ENCODE measurements around the gene FAM107B. TPM values are rescaled to one million over a fixed set of nuclear protein-coding genes. Genes with fewer than 3 reads are reported as not detected.
A peak's percentile ranks its signal among the peaks of the same experiment; 100 is the strongest.
"Not testable (repeated sequence)": the region's sequence is repeated elsewhere in the genome, so short reads cannot be mapped to it uniquely, and the experiment has no call there.

Gene FAM107B
- total and polyA plus RNA-seq, 4 donors, result 38.4 to 85.4 (median 68.9) TPM

DNA sequence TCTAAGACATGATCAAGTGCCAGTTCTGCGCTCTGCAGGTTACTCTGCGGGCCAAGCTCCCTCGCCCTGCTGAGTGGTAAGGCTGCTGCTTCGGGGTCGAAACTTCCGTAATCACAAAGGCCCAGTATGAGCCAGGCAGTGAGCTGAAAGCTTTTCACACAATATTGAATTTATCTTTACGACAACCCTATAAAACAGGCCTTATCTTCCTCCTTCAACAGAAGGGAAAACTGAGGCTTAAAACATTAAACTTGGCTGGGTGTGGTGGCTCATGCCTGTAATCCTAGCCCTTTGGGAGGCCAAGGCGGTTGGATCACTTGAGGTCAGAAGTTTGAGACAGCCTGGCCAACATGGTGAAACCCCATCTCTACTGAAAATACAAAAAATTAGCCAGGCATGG, 83.3 kb downstream of the FAM107B start:
- no peaks in the 10 kb centered on the region for H3K27me3 ChIP-seq (ENCODE audit: control insufficient read depth in 3 of 3, insufficient read depth in 3 of 3, low read length in 2 of 3)
- WGBS, 2 donors, result 92 to 97% methylated on average over 8 of the region's 8 CpGs
- H3K9me3 ChIP-seq (ENCODE audit: control insufficient read depth in 4 of 4, insufficient read depth in 3 of 4, low read length in 3 of 4), result no peaks in the 10 kb centered on the region
- TF ChIP-seq, protein P1, sequence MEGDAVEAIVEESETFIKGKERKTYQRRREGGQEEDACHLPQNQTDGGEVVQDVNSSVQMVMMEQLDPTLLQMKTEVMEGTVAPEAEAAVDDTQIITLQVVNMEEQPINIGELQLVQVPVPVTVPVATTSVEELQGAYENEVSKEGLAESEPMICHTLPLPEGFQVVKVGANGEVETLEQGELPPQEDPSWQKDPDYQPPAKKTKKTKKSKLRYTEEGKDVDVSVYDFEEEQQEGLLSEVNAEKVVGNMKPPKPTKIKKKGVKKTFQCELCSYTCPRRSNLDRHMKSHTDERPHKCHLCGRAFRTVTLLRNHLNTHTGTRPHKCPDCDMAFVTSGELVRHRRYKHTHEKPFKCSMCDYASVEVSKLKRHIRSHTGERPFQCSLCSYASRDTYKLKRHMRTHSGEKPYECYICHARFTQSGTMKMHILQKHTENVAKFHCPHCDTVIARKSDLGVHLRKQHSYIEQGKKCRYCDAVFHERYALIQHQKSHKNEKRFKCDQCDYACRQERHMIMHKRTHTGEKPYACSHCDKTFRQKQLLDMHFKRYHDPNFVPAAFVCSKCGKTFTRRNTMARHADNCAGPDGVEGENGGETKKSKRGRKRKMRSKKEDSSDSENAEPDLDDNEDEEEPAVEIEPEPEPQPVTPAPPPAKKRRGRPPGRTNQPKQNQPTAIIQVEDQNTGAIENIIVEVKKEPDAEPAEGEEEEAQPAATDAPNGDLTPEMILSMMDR (IDR thresholded peaks at IDR 0.05; ENCODE audit: control extremely low read depth, extremely low read depth), result no peak
- no peak overlapping the region for H3K27ac ChIP-seq (ENCODE audit: low read depth in 1 of 2, low read length in 1 of 2)
- H3K36me3 ChIP-seq (ENCODE audit: control insufficient read depth in 4 of 4, insufficient read depth in 4 of 4, low read length in 4 of 4), result no peaks in the 10 kb centered on the region
- H3K9ac ChIP-seq (ENCODE audit: insufficient read depth in 1 of 2, low read length in 2 of 2), result no peak overlapping the region
- peaks cover 0 to 8% (median 0%) of the 10 kb centered on the region in 5 donors for H3K4me1 ChIP-seq (ENCODE audit: control insufficient read depth in 5 of 5, insufficient read depth in 5 of 5, low read length in 5 of 5)
- DNase-seq, result no peak
- no peak overlapping the region for H3K4me3 ChIP-seq
- no peak for ATAC-seq (ENCODE audit: insufficient read depth, low FRiP score)

DNA sequence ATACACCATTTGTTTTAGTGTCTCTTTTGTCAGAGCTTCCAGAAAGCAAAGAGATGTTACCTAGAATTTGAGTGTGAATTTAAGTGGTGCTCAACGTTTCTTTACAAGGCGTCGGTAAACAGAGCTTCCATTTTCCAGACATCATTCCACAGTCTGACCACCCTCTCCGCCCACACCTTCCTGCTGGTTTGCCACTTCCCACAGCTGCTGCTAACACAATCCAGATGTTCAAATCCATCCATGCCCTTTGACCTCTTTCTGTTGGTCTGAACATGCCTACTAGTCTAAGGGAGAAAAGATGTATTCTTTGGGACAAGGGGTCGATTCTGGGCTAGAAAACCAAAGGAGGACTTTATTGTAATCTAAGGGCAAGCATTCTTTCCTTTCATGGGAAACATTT, 86.1 kb downstream of the FAM107B start:
- TF ChIP-seq, protein P1 (IDR thresholded peaks at IDR 0.05; ENCODE audit: control extremely low read depth, extremely low read depth), result no peak
- H3K9me3 ChIP-seq (ENCODE audit: control insufficient read depth in 4 of 4, insufficient read depth in 3 of 4, low read length in 3 of 4), result no peaks in the 10 kb centered on the region
- peaks cover 0 to 9% (median 4%) of the 10 kb centered on the region in 5 donors for H3K4me1 ChIP-seq (ENCODE audit: control insufficient read depth in 5 of 5, insufficient read depth in 5 of 5, low read length in 5 of 5)
- ATAC-seq (ENCODE audit: insufficient read depth, low FRiP score) (no peak), DNase-seq (peak; percentile 27 to 58 (median 50))
- H3K36me3 ChIP-seq (ENCODE audit: control insufficient read depth in 4 of 4, insufficient read depth in 4 of 4, low read length in 4 of 4), result no peaks in the 10 kb centered on the region
- no peak overlapping the region for H3K9ac ChIP-seq (ENCODE audit: insufficient read depth in 1 of 2, low read length in 2 of 2)
- no peak overlapping the region for H3K4me3 ChIP-seq
- H3K27ac ChIP-seq (ENCODE audit: low read depth in 1 of 2, low read length in 1 of 2), result no peak overlapping the region
- H3K27me3 ChIP-seq (ENCODE audit: control insufficient read depth in 3 of 3, insufficient read depth in 3 of 3, low read length in 2 of 3), result no peaks in the 10 kb centered on the region
- 31 to 38% methylated on average over 5 of the region's 5 CpGs for WGBS, 2 donors

DNA sequence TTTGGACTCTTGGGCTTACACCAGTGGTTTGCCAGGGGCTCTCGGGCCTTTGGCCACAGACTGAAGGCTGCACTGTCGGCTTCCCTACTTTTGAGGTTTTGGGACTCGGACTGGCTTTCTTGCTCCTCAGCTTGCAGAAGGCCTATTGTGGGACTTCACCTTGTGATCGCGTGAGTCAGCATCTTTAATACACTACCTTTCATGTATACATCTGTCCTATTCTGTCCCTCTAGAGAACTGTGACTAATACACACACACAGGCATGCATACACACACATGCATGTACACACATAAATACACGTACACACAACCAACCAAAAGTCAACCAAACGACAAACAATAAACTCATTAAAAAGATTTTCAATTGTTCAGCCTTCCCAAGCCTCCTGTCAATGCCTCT, 86.5 kb downstream of the FAM107B start:
- peaks cover 0 to 14% (median 6%) of the 10 kb centered on the region in 5 donors for H3K4me1 ChIP-seq (ENCODE audit: control insufficient read depth in 5 of 5, insufficient read depth in 5 of 5, low read length in 5 of 5)
- not testable (repeated sequence) for ATAC-seq (ENCODE audit: insufficient read depth, low FRiP score)
- WGBS, 2 donors, result 60 to 75% methylated on average over 6 to 7 of the region's 7 CpGs

DNA sequence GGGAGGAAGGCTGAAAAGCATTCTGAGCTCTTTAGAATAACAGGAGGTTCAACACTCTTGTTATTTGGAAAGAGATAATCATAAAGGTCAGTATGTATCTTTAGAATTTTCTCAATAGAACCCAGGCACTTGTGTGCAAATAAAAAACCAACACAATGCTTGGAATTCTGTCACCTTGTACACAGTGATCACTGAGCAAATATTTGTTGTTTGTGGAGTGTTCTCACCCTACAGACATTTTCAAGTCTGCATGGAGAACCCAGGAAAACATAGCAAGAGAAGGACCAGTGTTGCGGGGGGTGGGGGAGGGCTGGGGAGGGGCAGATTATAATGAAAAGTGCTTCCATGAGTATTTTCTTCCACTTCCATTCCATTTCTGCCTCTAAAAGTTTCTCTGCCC, 87.4 kb downstream of the FAM107B start:
- Histone ChIP-seq H3K4me1 (ENCODE audit: control insufficient read depth in 5 of 5, insufficient read depth in 5 of 5, low read length in 5 of 5) (peaks cover 0 to 19% (median 7%) of the 10 kb centered on the region in 5 donors), H3K4me3 (no peak overlapping the region), H3K9me3 (ENCODE audit: control insufficient read depth in 4 of 4, insufficient read depth in 3 of 4, low read length in 3 of 4) (no peaks in the 10 kb centered on the region), H3K9ac (ENCODE audit: insufficient read depth in 1 of 2, low read length in 2 of 2) (no peak overlapping the region), H3K27me3 (ENCODE audit: control insufficient read depth in 3 of 3, insufficient read depth in 3 of 3, low read length in 2 of 3) (no peaks in the 10 kb centered on the region), H3K27ac (ENCODE audit: low read depth in 1 of 2, low read length in 1 of 2) (no peak overlapping the region), H3K36me3 (ENCODE audit: control insufficient read depth in 4 of 4, insufficient read depth in 4 of 4, low read length in 4 of 4) (no peaks in the 10 kb centered on the region)
- 64 to 91% methylated on average over 1 of the region's 1 CpG for WGBS, 2 donors
- ATAC-seq (ENCODE audit: insufficient read depth, low FRiP score) (no peak), DNase-seq (peak in 2 of 3 donors; percentile 29 to 49)
- TF ChIP-seq, protein P1 (IDR thresholded peaks at IDR 0.05; ENCODE audit: control extremely low read depth, extremely low read depth), result no peak

More for the DNA sequence above, 86.5 kb downstream of the FAM107B start:
- not testable (repeated sequence) for H3K36me3 ChIP-seq (ENCODE audit: control insufficient read depth in 4 of 4, insufficient read depth in 4 of 4, low read length in 4 of 4); H3K27ac ChIP-seq (ENCODE audit: low read depth in 1 of 2, low read length in 1 of 2); H3K27me3 ChIP-seq (ENCODE audit: control insufficient read depth in 3 of 3, insufficient read depth in 3 of 3, low read length in 2 of 3); H3K9ac ChIP-seq (ENCODE audit: insufficient read depth in 1 of 2, low read length in 2 of 2); DNase-seq; H3K9me3 ChIP-seq (ENCODE audit: control insufficient read depth in 4 of 4, insufficient read depth in 3 of 4, low read length in 3 of 4); H3K4me3 ChIP-seq

All from lung (tissue), 12 donors.